HEK293T (cell line): ENCODE results near the gene KCNE2.
"Not testable (repeated sequence)": the region's sequence is repeated elsewhere in the genome, so short reads cannot be mapped to it uniquely, and the experiment has no call there.

Source experiments
- ARNT ChIP-seq: fragments of 450-650 bp; IDR thresholded peaks from 2 replicates; pipeline ENCODE4 v1.6.1; 2017; ENCODE audit warnings: mild to moderate bottlenecking
- BHLHE40 ChIP-seq: fragments of 450-650 bp; IDR thresholded peaks from 2 replicates; pipeline ENCODE4 v1.6.1; 2016; ENCODE audit warnings: mild to moderate bottlenecking, moderate library complexity, borderline replicate concordance
- CTBP1 ChIP-seq: fragments of 450-650 bp; IDR thresholded peaks from 2 replicates; pipeline ENCODE4 v1.6.1; 2016; ENCODE audit warnings: borderline replicate concordance
- ELF4 ChIP-seq: fragments of 450-650 bp; IDR thresholded peaks from 2 replicates; pipeline ENCODE4 v1.6.1; 2017; ENCODE audit warnings: antibody characterized with exemption
- FOXA1 ChIP-seq: fragments of 450-650 bp; IDR thresholded peaks from 2 replicates; pipeline ENCODE4 v1.6.1; 2016; ENCODE audit warnings: mild to moderate bottlenecking
- FOXK2 ChIP-seq: fragments of 450-650 bp; IDR thresholded peaks from 2 replicates; pipeline ENCODE4 v1.6.1; 2016; ENCODE audit warnings: mild to moderate bottlenecking
- FOXM1 ChIP-seq: fragments of 450-650 bp; IDR thresholded peaks from 2 replicates; pipeline ENCODE4 v1.6.1; 2017; ENCODE audit warnings: mild to moderate bottlenecking, borderline replicate concordance
- HDGF ChIP-seq: fragments of 450-650 bp; IDR thresholded peaks from 2 replicates; pipeline ENCODE4 v1.6.1; 2017; ENCODE audit warnings: antibody characterized with exemption, borderline replicate concordance
- LEF1 ChIP-seq: fragments of 450-650 bp; IDR thresholded peaks from 2 replicates; pipeline ENCODE4 v1.6.1; 2017; ENCODE audit warnings: mild to moderate bottlenecking, borderline replicate concordance
- PKNOX1 ChIP-seq: fragments of 450-650 bp; IDR thresholded peaks from 2 replicates; pipeline ENCODE4 v1.6.1; 2016
- SP1 ChIP-seq: fragments of 450-650 bp; IDR thresholded peaks from 2 replicates; pipeline ENCODE4 v1.6.1; 2017
- SUZ12 ChIP-seq: fragments of 450-650 bp; IDR thresholded peaks from 2 replicates; pipeline ENCODE4 v1.6.1; 2016; ENCODE audit warnings: mild to moderate bottlenecking
- TARDBP ChIP-seq: fragments of 450-650 bp; IDR thresholded peaks from 2 replicates; pipeline ENCODE4 v1.6.1; 2016

GRCh38 chr21:34407294-34407693 lies 43.5 kb downstream of the KCNE2 start:
- TF ChIP-seq CTBP1, SP1, LEF1, FOXA1, PKNOX1, BHLHE40, ARNT, TARDBP, FOXM1, SUZ12, FOXK2, ELF4, HDGF: not testable (repeated sequence)
